ENCODE data around the gene TBC1D5. TPM values are rescaled to one million over a fixed set of nuclear protein-coding genes. Genes with fewer than 3 reads are reported as not detected.
"Not testable (repeated sequence)": the region's sequence is repeated elsewhere in the genome, so short reads cannot be mapped to it uniquely, and the experiment has no call there.

Gene TBC1D5
- total RNA-seq, 1 experiment from 2014 or later = 36.4 TPM

GRCh38 chr3:17714473-17714872 lies 28.0 kb downstream of the TBC1D5 start:
- POLR2A ChIA-PET = no interaction called here

GRCh38 chr3:17709236-17709810 lies 33.1 kb downstream of the TBC1D5 start:
- no peak overlapping the region for H3K4me3 Mint-ChIP-seq (ENCODE audit: unreplicated experiment)
- H3K27me3 Mint-ChIP-seq (ENCODE audit: insufficient read depth, unreplicated experiment) = no peaks in the 10 kb centered on the region
- peaks cover under 1% of the 10 kb centered on the region for H3K9me3 Mint-ChIP-seq (ENCODE audit: unreplicated experiment)
- CTCF ChIA-PET = no interaction called here
- H3K4me1 Mint-ChIP-seq (ENCODE audit: low read depth, unreplicated experiment) = no peaks in the 10 kb centered on the region
- Histone ChIP-seq H3K9me3 (no peaks in the 10 kb centered on the region; the same call in 1 of the 2 replicates), H3K4me3 (ENCODE audit: low read depth, low read length) (no peak overlapping the region), H3K4me1 (no peaks in the 10 kb centered on the region), H3K27me3 (replicated peaks; ENCODE audit: control insufficient read depth, insufficient read depth, low read length) (no peaks in the 10 kb centered on the region), H3K36me3 (ENCODE audit: control insufficient read depth, insufficient read depth, low read length) (no peaks in the 10 kb centered on the region)
- DNase-seq = no peak
- peaks cover 6% of the 10 kb centered on the region for H3K36me3 Mint-ChIP-seq (ENCODE audit: insufficient read depth, unreplicated experiment)
- no peak for TF ChIP-seq CTCF (IDR thresholded peaks at IDR 0.05; ENCODE audit: insufficient read depth in 1 of 2, low read depth in 1 of 2, low read length in 1 of 2, severe bottlenecking in 1 of 2, unreplicated experiment in 1 of 2)
- no peak overlapping the region for H3K27ac Mint-ChIP-seq (ENCODE audit: unreplicated experiment)
- intact Hi-C loops (cut with micrococcal nuclease; ENCODE audit: unreplicated experiment) = no loop called here
- POLR2A ChIA-PET = no interaction called here
- BruUV-seq (replicated peaks) = no TSS peak

More at GRCh38 chr3:17714473-17714872, 28.0 kb downstream of the TBC1D5 start:
- no peaks in the 10 kb centered on the region for H3K36me3 ChIP-seq (ENCODE audit: control insufficient read depth, insufficient read depth, low read length)
- H3K4me1 Mint-ChIP-seq (ENCODE audit: low read depth, unreplicated experiment) = no peaks in the 10 kb centered on the region
- no peaks in the 10 kb centered on the region for H3K4me1 ChIP-seq
- no peak overlapping the region for H3K27ac Mint-ChIP-seq (ENCODE audit: unreplicated experiment)
- no peaks in the 10 kb centered on the region for H3K9me3 ChIP-seq
- no peak for DNase-seq
- CTCF ChIA-PET = no interaction called here
- H3K27me3 Mint-ChIP-seq (ENCODE audit: insufficient read depth, unreplicated experiment) = no peaks in the 10 kb centered on the region
- no TSS peak for BruUV-seq (replicated peaks)
- peaks cover 16% of the 10 kb centered on the region for H3K36me3 Mint-ChIP-seq (ENCODE audit: insufficient read depth, unreplicated experiment)
- no peaks in the 10 kb centered on the region for H3K27me3 ChIP-seq (replicated peaks; ENCODE audit: control insufficient read depth, insufficient read depth, low read length)
- no peak overlapping the region for H3K4me3 Mint-ChIP-seq (ENCODE audit: unreplicated experiment)
- TF ChIP-seq CTCF (IDR thresholded peaks at IDR 0.05; ENCODE audit: insufficient read depth in 1 of 2, low read depth in 1 of 2, low read length in 1 of 2, severe bottlenecking in 1 of 2, unreplicated experiment in 1 of 2) = no peak
- H3K9me3 Mint-ChIP-seq (ENCODE audit: unreplicated experiment) = peaks cover 10% of the 10 kb centered on the region
- intact Hi-C loops (cut with micrococcal nuclease; ENCODE audit: unreplicated experiment) = no loop called here
- no peak overlapping the region for H3K4me3 ChIP-seq (ENCODE audit: low read depth, low read length)

GRCh38 chr3:17707813-17708543 lies 34.5 kb downstream of the TBC1D5 start:
- no peaks in the 10 kb centered on the region for H3K9me3 Mint-ChIP-seq (ENCODE audit: unreplicated experiment)

GRCh38 chr3:17705991-17706390 lies 36.4 kb downstream of the TBC1D5 start:
- H3K9me3 ChIP-seq; H3K4me3 Mint-ChIP-seq (ENCODE audit: unreplicated experiment); H3K4me3 ChIP-seq (ENCODE audit: low read depth, low read length); H3K27ac Mint-ChIP-seq (ENCODE audit: unreplicated experiment); BruUV-seq (replicated peaks); H3K27me3 Mint-ChIP-seq (ENCODE audit: insufficient read depth, unreplicated experiment); DNase-seq; CTCF ChIA-PET; POLR2A ChIA-PET; H3K4me1 ChIP-seq; H3K4me1 Mint-ChIP-seq (ENCODE audit: low read depth, unreplicated experiment); intact Hi-C loops (cut with micrococcal nuclease; ENCODE audit: unreplicated experiment); H3K9me3 Mint-ChIP-seq (ENCODE audit: unreplicated experiment); H3K27me3 ChIP-seq (replicated peaks; ENCODE audit: control insufficient read depth, insufficient read depth, low read length); H3K36me3 ChIP-seq (ENCODE audit: control insufficient read depth, insufficient read depth, low read length); H3K36me3 Mint-ChIP-seq (ENCODE audit: insufficient read depth, unreplicated experiment): not testable (repeated sequence)

More at GRCh38 chr3:17707813-17708543, 34.5 kb downstream of the TBC1D5 start:
- BruUV-seq (replicated peaks) = no TSS peak
- Mint-ChIP-seq H3K4me3 (ENCODE audit: unreplicated experiment) (no peak overlapping the region), H3K36me3 (ENCODE audit: insufficient read depth, unreplicated experiment) (no peaks in the 10 kb centered on the region), H3K27me3 (ENCODE audit: insufficient read depth, unreplicated experiment) (no peaks in the 10 kb centered on the region), H3K27ac (ENCODE audit: unreplicated experiment) (no peak overlapping the region), H3K4me1 (ENCODE audit: low read depth, unreplicated experiment) (no peaks in the 10 kb centered on the region)
- intact Hi-C loops (cut with micrococcal nuclease; ENCODE audit: unreplicated experiment) = no loop called here
- ChIA-PET POLR2A (no interaction called here), CTCF (no interaction called here)
- Histone ChIP-seq H3K4me3 (ENCODE audit: low read depth, low read length) (no peak overlapping the region), H3K9me3 (no peaks in the 10 kb centered on the region; the same call in 1 of the 2 replicates), H3K27me3 (replicated peaks; ENCODE audit: control insufficient read depth, insufficient read depth, low read length) (no peaks in the 10 kb centered on the region), H3K4me1 (no peaks in the 10 kb centered on the region), H3K36me3 (ENCODE audit: control insufficient read depth, insufficient read depth, low read length) (no peaks in the 10 kb centered on the region)
- TF ChIP-seq CTCF (IDR thresholded peaks at IDR 0.05; ENCODE audit: insufficient read depth in 1 of 2, low read depth in 1 of 2, low read length in 1 of 2, severe bottlenecking in 1 of 2, unreplicated experiment in 1 of 2) = no peak
- DNase-seq = no peak

GRCh38 chr3:17699815-17700214 lies 42.6 kb downstream of the TBC1D5 start:
- DNase-seq; H3K27me3 ChIP-seq (replicated peaks; ENCODE audit: control insufficient read depth, insufficient read depth, low read length); H3K27ac Mint-ChIP-seq (ENCODE audit: unreplicated experiment); H3K27me3 Mint-ChIP-seq (ENCODE audit: insufficient read depth, unreplicated experiment); H3K4me1 Mint-ChIP-seq (ENCODE audit: low read depth, unreplicated experiment); POLR2A ChIA-PET; H3K4me3 Mint-ChIP-seq (ENCODE audit: unreplicated experiment); H3K4me1 ChIP-seq; H3K36me3 Mint-ChIP-seq (ENCODE audit: insufficient read depth, unreplicated experiment); intact Hi-C loops (cut with micrococcal nuclease; ENCODE audit: unreplicated experiment); H3K36me3 ChIP-seq (ENCODE audit: control insufficient read depth, insufficient read depth, low read length); CTCF ChIA-PET; H3K9me3 ChIP-seq; H3K4me3 ChIP-seq (ENCODE audit: low read depth, low read length); BruUV-seq (replicated peaks); H3K9me3 Mint-ChIP-seq (ENCODE audit: unreplicated experiment): not testable (repeated sequence)
